ENCODE results near the gene AIF1.
A peak's percentile ranks its signal among the peaks of the same experiment; 100 is the strongest.

AIF1 gene

GRCh38 chr6:31585491-31585890, 29.5 kb upstream of the AIF1 start:
- Histone ChIP-seq H3F3A (ENCODE audit: control insufficient read depth, insufficient read depth) (peaks cover 13% of the 10 kb centered on the region), H3K79me2 (ENCODE audit: control insufficient read depth, low read length) (no peaks in the 10 kb centered on the region), H3K36me3 (ENCODE audit: control insufficient read depth, low read length) (no peaks in the 10 kb centered on the region), H4K20me1 (ENCODE audit: control insufficient read depth, insufficient read depth, low read depth, low read length) (no peaks in the 10 kb centered on the region), H3K4me2 (ENCODE audit: low read length) (peak overlapping the region; percentile 52), H3K27ac (ENCODE audit: low read depth, low read length) (peak overlapping the region; percentile 19), H3K27me3 (ENCODE audit: control insufficient read depth, low read length) (peaks cover 20% of the 10 kb centered on the region), H3K4me1 (ENCODE audit: control insufficient read depth, low read length) (peaks cover 56% of the 10 kb centered on the region), H3K9me3 (ENCODE audit: control insufficient read depth, insufficient read depth, low read length) (no peaks in the 10 kb centered on the region), H3K4me3 (ENCODE audit: low read length) (0 out of 2 replicates have a peak overlapping the region, but pooled peaks have one; percentile 8), H3K9me2 (replicated peaks; ENCODE audit: control insufficient read depth, low read length) (no peaks in the 10 kb centered on the region)
- TF ChIP-seq EZH2phosphoT487 (IDR thresholded peaks at IDR 0.05; ENCODE audit: borderline replicate concordance, low read length): no peak
- peak; percentile 85 for TF ChIP-seq CTCF (IDR thresholded peaks at IDR 0.05; ENCODE audit: low read depth, low read length, poor library complexity, severe bottlenecking)

GRCh38 chr6:31586008-31586407, 29.0 kb upstream of the AIF1 start, which contains the start of gene LST1:
Gene LST1, plus strand, starts transcription at chr6:31586277. Its CDS starts 1,023 bp downstream, at chr6:31587300.
- Histone ChIP-seq H3K4me3 (ENCODE audit: low read length) (peak within 1 kb of the TSS; percentile 8), H3K9me3 (ENCODE audit: control insufficient read depth, insufficient read depth, low read length) (no peaks in the 10 kb centered on the region), H3K79me2 (ENCODE audit: control insufficient read depth, low read length) (no peaks in the 10 kb centered on the region), H3K9me2 (replicated peaks; ENCODE audit: control insufficient read depth, low read length) (no peaks in the 10 kb centered on the region), H3K36me3 (ENCODE audit: control insufficient read depth, low read length) (no peaks in the 10 kb centered on the region), H3F3A (ENCODE audit: control insufficient read depth, insufficient read depth) (peaks cover 13% of the 10 kb centered on the region), H3K4me1 (ENCODE audit: control insufficient read depth, low read length) (peaks cover 52% of the 10 kb centered on the region), H3K27me3 (ENCODE audit: control insufficient read depth, low read length) (peaks cover 17% of the 10 kb centered on the region), H4K20me1 (ENCODE audit: control insufficient read depth, insufficient read depth, low read depth, low read length) (no peaks in the 10 kb centered on the region), H3K27ac (ENCODE audit: low read depth, low read length) (peak within 1 kb of the TSS; percentile 19), H3K4me2 (ENCODE audit: low read length) (peak within 1 kb of the TSS; percentile 52)
- no peak for TF ChIP-seq EZH2phosphoT487 (IDR thresholded peaks at IDR 0.05; ENCODE audit: borderline replicate concordance, low read length)
- TF ChIP-seq CTCF (IDR thresholded peaks at IDR 0.05; ENCODE audit: low read depth, low read length, poor library complexity, severe bottlenecking): no peak

- Histone ChIP-seq H3K4me3 (ENCODE audit: low read length) (peak overlapping the region; percentile 8), H3K9me3 (ENCODE audit: control insufficient read depth, insufficient read depth, low read length) (no peaks in the 10 kb centered on the region), H3F3A (ENCODE audit: control insufficient read depth, insufficient read depth) (peaks cover 13% of the 10 kb centered on the region), H3K4me2 (ENCODE audit: low read length) (peak overlapping the region; percentile 52), H3K9me2 (replicated peaks; ENCODE audit: control insufficient read depth, low read length) (no peaks in the 10 kb centered on the region), H3K79me2 (ENCODE audit: control insufficient read depth, low read length) (no peaks in the 10 kb centered on the region), H3K27ac (ENCODE audit: low read depth, low read length) (0 out of 2 replicates have a peak overlapping the region, but pooled peaks have one; percentile 19), H3K27me3 (ENCODE audit: control insufficient read depth, low read length) (peaks cover 9% of the 10 kb centered on the region), H4K20me1 (ENCODE audit: control insufficient read depth, insufficient read depth, low read depth, low read length) (no peaks in the 10 kb centered on the region), H3K36me3 (ENCODE audit: control insufficient read depth, low read length) (no peaks in the 10 kb centered on the region), H3K4me1 (ENCODE audit: control insufficient read depth, low read length) (peaks cover 45% of the 10 kb centered on the region)
- TF ChIP-seq EZH2phosphoT487 (IDR thresholded peaks at IDR 0.05; ENCODE audit: borderline replicate concordance, low read length) (no peak), CTCF (IDR thresholded peaks at IDR 0.05; ENCODE audit: low read depth, low read length, poor library complexity, severe bottlenecking) (no peak)
Observed at GRCh38 chr6:31586599-31587281, 28.3 kb upstream of the AIF1 start.

All from DOHH2 (cell line).